Spleen (tissue), 11 donors: ENCODE measurements around the gene DTNB. TPM values are rescaled to one million over a fixed set of nuclear protein-coding genes. Genes with fewer than 3 reads are reported as not detected.

ENCODE experiments used
- DNase-seq: peaks from one replicate; pipeline ENCODE4 v3.0.0-alpha.2; 2020
- H3K27ac ChIP-seq, 8 donors: fragments of 200-600 bp; sonication (generic) in 7 of 8; 1 replicate in 4 of 8; 2 replicates in 4 of 8; pipeline versions ENCODE4 v1.5.0 to v1.8.0; 2016 to 2021; ENCODE audit warnings: inconsistent platforms in 4 of 8, mild to moderate bottlenecking in 4 of 8, moderate library complexity in 1 of 8
- H3K27me3 ChIP-seq, 7 donors: fragments of 200-600 bp; sonication (generic) in 6 of 7; replicated peaks in 1 of 7; 1 replicate in 4 of 7; 2 replicates in 3 of 7; pipeline versions ENCODE4 v1.5.0 to v1.8.0; 2016 to 2021; ENCODE audit warnings: inconsistent platforms in 3 of 7, mild to moderate bottlenecking in 1 of 7
- H3K36me3 ChIP-seq, 6 donors: fragments of 200-600 bp; sonication (generic) in 5 of 6; 1 replicate in 4 of 6; 2 replicates in 2 of 6; pipeline versions ENCODE4 v1.5.0 to v1.8.0; 2016 to 2021; ENCODE audit warnings: inconsistent platforms in 2 of 6
- H3K4me1 ChIP-seq, 6 donors: fragments of 200-600 bp; sonication (generic) in 5 of 6; 1 replicate in 3 of 6; 2 replicates in 3 of 6; pipeline versions ENCODE4 v1.5.0 to v1.8.0; 2016 to 2021; ENCODE audit warnings: inconsistent platforms in 3 of 6
- H3K4me3 ChIP-seq, 8 donors: fragments of 200-600 bp; sonication (generic) in 7 of 8; 1 replicate in 4 of 8; 2 replicates in 4 of 8; pipeline versions ENCODE4 v1.5.0 to v1.8.0; 2016 to 2021; ENCODE audit warnings: inconsistent platforms in 4 of 8, mild to moderate bottlenecking in 4 of 8, moderate library complexity in 2 of 8
- H3K9me3 ChIP-seq, 8 donors: fragments of 200-600 bp; sonication (generic) in 7 of 8; 1 replicate in 4 of 8; 2 replicates in 4 of 8; pipeline versions ENCODE4 v1.5.0 to v1.8.0; 2016 to 2021; ENCODE audit warnings: inconsistent platforms in 4 of 8
- POLR2A ChIP-seq, 3 donors: fragments of 450-650 bp; IDR thresholded peaks; one replicate each; pipeline ENCODE4 v1.5.1; 2017; ENCODE audit warnings: antibody characterized with exemption in 3 of 3, mild to moderate bottlenecking in 1 of 3
- POLR2AphosphoS5 ChIP-seq, 3 donors: sonication (generic); formaldehyde crosslinking; IDR thresholded peaks; one replicate each; pipeline ENCODE4 v1.5.1; 2017; ENCODE audit warnings: antibody characterized with exemption in 3 of 3
- WGBS, 5 donors: extraction: QIAGEN DNeasy Blood & Tissue Kit in 3 of 5; methylation state at CpG; one replicate each; pipeline versions ENCODE4 v1.1.5 to v1.1.7; 2013 to 2018; 5-methylcytosine and 5-hydroxymethylcytosine counted together
- intact Hi-C: fragments of 100-400 bp; cut with DNase I; formaldehyde crosslinking; loops from one replicate; pipeline ENCODE4 v1.15.0; 2023; ENCODE audit warnings: low total_unique reads
- polyA plus RNA-seq, 3 donors: library from polyadenylated mRNA; stranded (reverse); fragments of 200-250 nt; gene quantifications; one replicate each; pipeline ENCODE4 v1.2.1, GENCODE V29; 2013
- total RNA-seq, 7 donors: library from RNA; depleted of rRNA in 3 of 7; stranded (reverse); fragments of >200 nt in 3 of 7; fragmentation: NEBNext Ultra II Directional in 4 of 7; extraction: Animal tissue kit (Norgen Biotek cat#: 25700) in 4 of 7; gene quantifications; one replicate each; pipeline versions ENCODE4 v1.1.0 to v1.2.1, GENCODE V29; 2016 to 2021
- TF ChIP-seq, protein P1 (sequence below), 11 experiments: fragments of 200-600 bp in 7 of 11; fragments of 450-650 bp in 4 of 11; sonication (generic) in 4 of 11; IDR thresholded peaks in 8 of 11; conservative IDR thresholded peaks in 3 of 11; 1 replicate in 7 of 11; 2 replicates in 4 of 11; pipeline versions ENCODE4 v1.4.0 to v1.8.0; 2016 to 2021; ENCODE audit warnings: antibody characterized with exemption in 11 of 11, inconsistent platforms in 4 of 11, mild to moderate bottlenecking in 1 of 11
- donor health status: healthy with polysubstance abuse.
- donor health status: DM: no; HTN: no; CAD: no; lungs with moderate emphysema.
- donor health status: DM: no; HTN: no; CAD: no.
- donor health status: Bipolar disorder and iron deficiency.
- donor health status: healthy.
- donor health status: DM: no; HTN: no; CAD: no.
- donor health status: DM: yes; HTN: yes; CAD: no.

The DTNB gene
- total and polyA plus RNA-seq, 10 donors, result 4.5 to 28.9 (median 20.4) TPM

DNA sequence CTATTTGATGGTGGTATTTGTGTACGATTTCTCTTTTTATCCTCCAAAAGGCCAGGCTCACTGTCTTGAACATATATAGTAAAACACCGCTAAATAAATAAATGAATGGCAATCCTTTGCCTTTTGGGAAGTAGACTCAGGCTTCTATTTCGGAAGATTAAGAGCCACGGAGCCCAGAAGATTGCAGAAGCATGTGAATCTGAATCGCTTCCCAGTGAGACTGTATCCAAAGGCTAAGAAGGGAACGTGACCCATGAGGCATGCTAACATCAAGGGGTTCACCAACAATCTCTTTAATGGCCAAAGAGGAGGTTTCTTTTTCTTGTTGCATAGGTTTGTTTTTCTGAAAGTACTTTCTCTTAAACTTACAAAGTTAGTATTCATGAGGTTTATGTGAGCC lies 261.6 kb downstream of the DTNB start:
- DNase-seq, result no peak
- H3K9me3 ChIP-seq, result peaks cover 0 to 3% (median 0%) of the 10 kb centered on the region in 8 donors
- no peaks in the 10 kb centered on the region for H3K36me3 ChIP-seq
- peaks cover 0 to 34% (median 21%) of the 10 kb centered on the region in 6 donors for H3K4me1 ChIP-seq
- TF ChIP-seq, protein P1, sequence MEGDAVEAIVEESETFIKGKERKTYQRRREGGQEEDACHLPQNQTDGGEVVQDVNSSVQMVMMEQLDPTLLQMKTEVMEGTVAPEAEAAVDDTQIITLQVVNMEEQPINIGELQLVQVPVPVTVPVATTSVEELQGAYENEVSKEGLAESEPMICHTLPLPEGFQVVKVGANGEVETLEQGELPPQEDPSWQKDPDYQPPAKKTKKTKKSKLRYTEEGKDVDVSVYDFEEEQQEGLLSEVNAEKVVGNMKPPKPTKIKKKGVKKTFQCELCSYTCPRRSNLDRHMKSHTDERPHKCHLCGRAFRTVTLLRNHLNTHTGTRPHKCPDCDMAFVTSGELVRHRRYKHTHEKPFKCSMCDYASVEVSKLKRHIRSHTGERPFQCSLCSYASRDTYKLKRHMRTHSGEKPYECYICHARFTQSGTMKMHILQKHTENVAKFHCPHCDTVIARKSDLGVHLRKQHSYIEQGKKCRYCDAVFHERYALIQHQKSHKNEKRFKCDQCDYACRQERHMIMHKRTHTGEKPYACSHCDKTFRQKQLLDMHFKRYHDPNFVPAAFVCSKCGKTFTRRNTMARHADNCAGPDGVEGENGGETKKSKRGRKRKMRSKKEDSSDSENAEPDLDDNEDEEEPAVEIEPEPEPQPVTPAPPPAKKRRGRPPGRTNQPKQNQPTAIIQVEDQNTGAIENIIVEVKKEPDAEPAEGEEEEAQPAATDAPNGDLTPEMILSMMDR (IDR thresholded peaks at IDR 0.05 in 8 of 11, conservative IDR thresholded peaks at IDR 0.05 in 3 of 11), result no peak
- TF ChIP-seq POLR2AphosphoS5 (IDR thresholded peaks at IDR 0.05), result no peak
- TF ChIP-seq POLR2A (IDR thresholded peaks at IDR 0.05), result no peak
- no peaks in the 10 kb centered on the region for H3K27me3 ChIP-seq
- peak overlapping the region in 2 of 8 donors; percentile 49 to 55 for H3K27ac ChIP-seq
- no peak overlapping the region for H3K4me3 ChIP-seq
- 81 to 93% (median 88%) methylated on average over 6 of the region's 6 CpGs for WGBS, 5 donors
- intact Hi-C loops, result no loop called here

DNA sequence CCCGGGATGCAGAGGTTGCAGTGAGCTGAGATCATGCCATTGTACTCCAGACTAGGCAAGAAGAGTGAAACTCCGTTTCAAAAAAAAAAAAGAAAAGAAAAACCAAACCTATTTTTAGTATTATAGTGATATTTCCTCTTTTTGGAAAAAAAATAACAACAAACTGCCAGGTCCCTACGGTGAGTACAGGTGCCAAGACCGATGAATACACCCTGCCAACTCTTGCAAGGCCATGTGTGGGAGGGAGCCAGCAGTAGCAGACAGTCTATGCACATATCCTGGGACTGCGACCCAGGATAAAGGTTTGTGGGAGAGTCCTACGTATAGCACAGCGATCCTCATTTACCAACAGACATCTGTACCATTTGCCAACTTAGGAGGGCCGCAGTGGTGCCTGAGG lies 262.1 kb downstream of the DTNB start:
- 55 to 64% (median 61%) methylated on average over 8 of the region's 8 CpGs for WGBS, 5 donors
- TF ChIP-seq, protein P1 (IDR thresholded peaks at IDR 0.05 in 8 of 11, conservative IDR thresholded peaks at IDR 0.05 in 3 of 11), result no peak
- TF ChIP-seq POLR2AphosphoS5 (IDR thresholded peaks at IDR 0.05) (no peak), POLR2A (IDR thresholded peaks at IDR 0.05) (no peak)

DNA sequence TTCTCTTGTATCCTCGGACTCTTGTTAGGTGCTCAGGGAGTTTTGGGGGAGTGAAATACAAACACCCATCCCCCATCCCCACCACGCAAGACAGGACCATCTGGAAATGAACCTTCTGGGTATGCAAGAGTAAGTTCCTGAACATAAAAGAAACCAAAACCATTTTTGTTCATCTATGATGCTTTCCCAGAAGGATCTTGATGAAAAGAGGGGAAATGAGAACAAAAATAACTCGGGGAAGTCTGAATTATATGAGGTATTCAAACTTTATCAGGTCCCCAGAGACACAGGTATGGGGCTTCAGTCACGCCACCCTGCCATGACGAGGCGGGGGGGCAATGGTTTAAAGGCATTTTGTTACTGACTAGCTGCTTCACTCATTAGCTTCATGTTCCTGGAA lies 263.0 kb downstream of the DTNB start:
- WGBS, 5 donors, result 53 to 76% (median 66%) methylated on average over 6 of the region's 6 CpGs
- intact Hi-C loops, result no loop called here

More for the DNA sequence above, 262.1 kb downstream of the DTNB start:
- intact Hi-C loops, result no loop called here
- DNase-seq, result no peak
- Histone ChIP-seq H3K4me1 (peaks cover 0 to 32% (median 21%) of the 10 kb centered on the region in 6 donors), H3K36me3 (no peaks in the 10 kb centered on the region), H3K4me3 (no peak overlapping the region), H3K27ac (peak overlapping the region in 2 of 8 donors; percentile 49 to 55), H3K9me3 (peaks cover 0 to 3% (median 0%) of the 10 kb centered on the region in 8 donors), H3K27me3 (no peaks in the 10 kb centered on the region)

DNA sequence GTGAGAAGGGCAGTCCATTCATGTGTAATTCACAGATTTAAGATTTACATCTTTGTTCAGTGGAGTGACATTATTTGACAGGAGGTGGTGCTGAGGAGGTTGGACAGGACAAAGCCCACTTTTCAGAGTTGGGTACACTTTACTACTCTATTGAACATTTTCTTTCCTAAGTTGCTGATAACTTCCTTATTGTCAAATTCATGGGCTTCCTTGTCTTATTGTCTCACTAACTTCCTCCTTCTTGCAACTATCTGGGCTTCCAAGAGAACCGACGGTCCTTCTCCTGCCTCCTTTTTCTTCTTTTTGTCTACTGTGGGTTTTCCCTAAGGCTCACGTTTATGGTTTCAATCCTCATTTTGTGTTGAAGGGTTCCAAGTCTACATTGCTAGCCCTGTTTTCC lies 263.9 kb downstream of the DTNB start:
- no peak overlapping the region for H3K27ac ChIP-seq
- H3K4me1 ChIP-seq, result peaks cover 0 to 35% (median 22%) of the 10 kb centered on the region in 6 donors
- no peaks in the 10 kb centered on the region for H3K36me3 ChIP-seq
- H3K27me3 ChIP-seq, result no peaks in the 10 kb centered on the region
- H3K9me3 ChIP-seq, result peaks cover 0 to 3% (median 0%) of the 10 kb centered on the region in 8 donors
- WGBS, 5 donors, result 41 to 63% (median 51%) methylated on average over 3 of the region's 3 CpGs
- no peak for DNase-seq
- intact Hi-C loops, result no loop called here
- TF ChIP-seq, protein P1 (IDR thresholded peaks at IDR 0.05 in 8 of 11, conservative IDR thresholded peaks at IDR 0.05 in 3 of 11), result no peak
- TF ChIP-seq POLR2A (IDR thresholded peaks at IDR 0.05), result no peak
- no peak for TF ChIP-seq POLR2AphosphoS5 (IDR thresholded peaks at IDR 0.05)
- no peak overlapping the region for H3K4me3 ChIP-seq

More for the DNA sequence above, 263.0 kb downstream of the DTNB start:
- no peak overlapping the region for H3K4me3 ChIP-seq
- no peaks in the 10 kb centered on the region for H3K27me3 ChIP-seq
- H3K4me1 ChIP-seq, result peaks cover 0 to 32% (median 21%) of the 10 kb centered on the region in 6 donors
- DNase-seq, result no peak
- H3K9me3 ChIP-seq, result peaks cover 0 to 3% (median 0%) of the 10 kb centered on the region in 8 donors
- no peaks in the 10 kb centered on the region for H3K36me3 ChIP-seq
- TF ChIP-seq, protein P1 (IDR thresholded peaks at IDR 0.05 in 8 of 11, conservative IDR thresholded peaks at IDR 0.05 in 3 of 11), result no peak
- TF ChIP-seq POLR2A (IDR thresholded peaks at IDR 0.05) (no peak), POLR2AphosphoS5 (IDR thresholded peaks at IDR 0.05) (no peak)
- H3K27ac ChIP-seq, result peak overlapping the region in 2 of 8 donors; percentile 49 to 55
